ENCODE data around the gene PLP1.

The PLP1 gene

GRCh38 chrX:103831803-103832544, 55.3 kb downstream of the PLP1 start, which contains the start of gene RAB9B:
RAB9B (minus strand) TSS chrX:103832257; CDS start chrX:103825784, 6,473 bp downstream.
- DNase-seq = peak; percentile 38

- no peak for DNase-seq
Observed at GRCh38 chrX:103839404-103839803, 62.8 kb downstream of the PLP1 start.
